Adrenal gland (tissue), 12 donors: ENCODE measurements around the gene HPS1. TPM values are rescaled to one million over a fixed set of nuclear protein-coding genes. Genes with fewer than 3 reads are reported as not detected.
A peak's percentile ranks its signal among the peaks of the same experiment; 100 is the strongest.

Experiments used
- DNase-seq, 7 donors: peaks; one replicate each; pipeline ENCODE4 v3.0.0-alpha.2; 2019 to 2020
- H3K27ac ChIP-seq, 5 donors: fragments of 200-600 bp; sonication (generic) in 4 of 5; 1 replicate in 3 of 5; 2 replicates in 2 of 5; pipeline versions ENCODE4 v1.5.1 to v1.8.0; 2016 to 2020; ENCODE audit warnings: mild to moderate bottlenecking in 1 of 5
- H3K27me3 ChIP-seq: fragments of 200-600 bp; 2 replicates; pipeline ENCODE4 v1.8.0; 2021
- H3K36me3 ChIP-seq, 2 donors: fragments of 200-600 bp; replicated peaks in 1 of 2; 1 replicate in 1 of 2; 2 replicates in 1 of 2; pipeline versions ENCODE4 v1.5.1 to v1.8.0; 2018 to 2022
- H3K4me1 ChIP-seq, 2 donors: fragments of 200-600 bp; replicated peaks in 1 of 2; 1 replicate in 1 of 2; 2 replicates in 1 of 2; pipeline versions ENCODE4 v1.5.1 to v1.8.0; 2018 to 2021
- H3K4me3 ChIP-seq, 4 donors: fragments of 200-600 bp; sonication (generic) in 3 of 4; one replicate each; pipeline ENCODE4 v1.5.1; 2016 to 2018
- H3K9me3 ChIP-seq, 3 donors: fragments of 200-600 bp; sonication (generic) in 1 of 3; replicated peaks in 1 of 3; 1 replicate in 2 of 3; 2 replicates in 1 of 3; pipeline versions ENCODE4 v1.5.1 to v1.8.0; 2016 to 2021
- CTCF ChIP-seq, 6 experiments: fragments of 450-650 bp in 4 of 6; fragments of 200-600 bp in 2 of 6; sonication (generic) in 1 of 6; IDR thresholded peaks; 1 replicate in 5 of 6; 2 replicates in 1 of 6; pipeline versions ENCODE4 v1.5.1 to v1.8.0; 2016 to 2021; ENCODE audit warnings: antibody characterized with exemption in 6 of 6, mild to moderate bottlenecking in 2 of 6, moderate library complexity in 1 of 6
- POLR2A ChIP-seq, 2 donors: fragments of 450-650 bp; IDR thresholded peaks; one replicate each; pipeline ENCODE4 v1.6.1; 2017; ENCODE audit warnings: antibody characterized with exemption in 2 of 2, mild to moderate bottlenecking in 2 of 2, moderate library complexity in 1 of 2
- WGBS, 4 donors: extraction: QIAGEN DNeasy Blood & Tissue Kit in 2 of 4; methylation state at CpG; one replicate each; pipeline versions ENCODE4 v1.1.5 to v1.1.7; 2013 to 2017; 5-methylcytosine and 5-hydroxymethylcytosine counted together
- intact Hi-C, 2 donors: fragments of 100-400 bp; cut with DNase I; formaldehyde crosslinking; loops; one replicate each; pipeline versions ENCODE4 v1.14.1 to v1.15.0; 2022 to 2023
- polyA plus RNA-seq, 3 donors: library from polyadenylated mRNA; stranded (reverse); fragments of 200-250 nt in 2 of 3; fragments of 350-450 nt in 1 of 3; fragmentation: Illumina TruSeq in 1 of 3; extraction: RNeasy Lipid Tissue Mini Kit (QIAGEN cat#74804) in 1 of 3; gene quantifications; one replicate each; pipeline ENCODE4 v1.2.3, GENCODE V29; 2013 to 2014
- total RNA-seq, 9 donors: library from RNA; depleted of rRNA in 4 of 9; stranded (reverse); fragments of >200 nt in 4 of 9; fragments of 120-200 nt in 1 of 9; fragmentation: NEBNext Ultra II Directional in 1 of 9; extraction: Animal tissue kit (Norgen Biotek cat#: 25700) in 1 of 9; gene quantifications; one replicate each; pipeline versions ENCODE4 v1.1.0 to v1.2.4, GENCODE V29; 2013 to 2023
- donor health status: healthy with polysubstance abuse.
- donor health status: Bipolar disorder and iron deficiency.
- donor health status: DM: yes; HTN: yes; CAD: no.
- donor health status: DM: no; HTN: no; CAD: no.
- donor health status: DM: no; HTN: no; CAD: no.
- donor health status: DM: yes; HTN: yes; CAD: no.

Gene HPS1
- total and polyA plus RNA-seq, 12 donors, result 28.6 to 95.6 (median 70.3) TPM

GRCh38 chr10:98460837-98461499 is 14.2 kb upstream of the HPS1 start:
- peak overlapping the region in 3 of 5 donors; percentile 65 to 86 (median 74) for H3K27ac ChIP-seq
- intact Hi-C loops, result loop anchor here (10.0 kb wide), 2 partner anchors 714 to 784 kb away; no protein-coding TSS in a partner anchor
- TF ChIP-seq CTCF (IDR thresholded peaks at IDR 0.05), result no peak
- no peak for TF ChIP-seq POLR2A (IDR thresholded peaks at IDR 0.05)

GRCh38 chr10:98458809-98459784 is 12.4 kb upstream of the HPS1 start:
- 85 to 91% (median 89%) methylated on average over 15 of the region's 15 CpGs for WGBS, 4 donors

More at GRCh38 chr10:98460837-98461499, 14.2 kb upstream of the HPS1 start:
- Histone ChIP-seq H3K4me1 (peaks cover 8 to 10% of the 10 kb centered on the region in 2 donors), H3K27me3 (no peaks in the 10 kb centered on the region), H3K4me3 (no peak overlapping the region), H3K36me3 (no peaks in the 10 kb centered on the region), H3K9me3 (no peaks in the 10 kb centered on the region)
- WGBS, 4 donors, result 46 to 56% (median 52%) methylated on average over 3 of the region's 3 CpGs
- DNase-seq, result peak; percentile 67 to 92 (median 86)

DNA sequence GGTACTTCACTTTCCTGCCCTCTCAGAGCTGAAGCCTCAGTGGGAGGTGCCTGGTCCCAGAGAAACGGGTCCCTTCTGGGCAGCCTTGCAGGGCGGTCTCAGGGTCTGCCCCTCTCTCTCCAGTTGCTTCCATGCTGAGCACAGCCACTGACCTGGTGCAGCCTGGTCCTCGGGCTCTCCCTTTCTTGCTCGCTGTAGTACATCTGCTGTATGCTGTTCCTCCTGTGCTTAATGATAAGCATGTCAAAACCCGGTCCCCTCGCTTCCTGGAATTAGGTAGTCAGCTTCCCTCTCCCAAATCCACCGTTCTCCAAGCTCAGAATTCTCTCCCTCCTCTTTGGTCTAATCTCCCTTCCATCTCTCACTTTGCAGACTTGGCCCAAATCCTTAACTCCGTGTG is 11.0 kb upstream of the HPS1 start:
- intact Hi-C loops, result no loop called here
- H3K27me3 ChIP-seq, result no peaks in the 10 kb centered on the region
- no peak overlapping the region for H3K4me3 ChIP-seq
- TF ChIP-seq CTCF (IDR thresholded peaks at IDR 0.05) (no peak), POLR2A (IDR thresholded peaks at IDR 0.05) (no peak)
- WGBS, 4 donors, result 43 to 62% (median 57%) methylated on average over 7 to 8 of the region's 8 CpGs
- no peaks in the 10 kb centered on the region for H3K36me3 ChIP-seq
- DNase-seq, result no peak
- H3K9me3 ChIP-seq, result no peaks in the 10 kb centered on the region
- no peak overlapping the region for H3K27ac ChIP-seq
- peaks cover 8 to 10% of the 10 kb centered on the region in 2 donors for H3K4me1 ChIP-seq

More at GRCh38 chr10:98458809-98459784, 12.4 kb upstream of the HPS1 start:
- DNase-seq, result no peak
- TF ChIP-seq CTCF (IDR thresholded peaks at IDR 0.05) (no peak), POLR2A (IDR thresholded peaks at IDR 0.05) (no peak)
- intact Hi-C loops, result no loop called here
- Histone ChIP-seq H3K4me3 (no peak overlapping the region), H3K27me3 (no peaks in the 10 kb centered on the region), H3K36me3 (no peaks in the 10 kb centered on the region), H3K4me1 (peaks cover 8 to 10% of the 10 kb centered on the region in 2 donors), H3K9me3 (no peaks in the 10 kb centered on the region), H3K27ac (no peak overlapping the region)
